Activated T-helper 1 cell treated with anti-CD3 and anti-CD28 coated beads, Interleukin-12 subunit alpha, Interleukin-12 subunit beta, Interleukin-2, Interleukin-4 antibody, amounts not matched to agents 30 ng/mL and 10 ng/mL and 1 ng/mL, durations not matched to agents 14 hours and 24 hours and 36 hours (primary cell): ENCODE results near the gene YJEFN3. TPM values are rescaled to one million over a fixed set of nuclear protein-coding genes. Genes with fewer than 3 reads are reported as not detected.

Experiments
- DNase-seq: peaks from one replicate; pipeline ENCODE4 v3.0.0; 2021; ENCODE audit warnings: low spot score
- H3K27ac Mint-ChIP-seq: one replicate; pipeline ENCODE4 v1.8.0; 2021; ENCODE audit warnings: mild to moderate bottlenecking, mixed read lengths
- H3K27me3 Mint-ChIP-seq: one replicate; pipeline ENCODE4 v1.8.0; 2022; ENCODE audit warnings: mild to moderate bottlenecking, moderate library complexity, mixed read lengths; ENCODE audit not compliant: insufficient read depth
- H3K36me3 Mint-ChIP-seq: one replicate; pipeline ENCODE4 v1.8.0; 2021; ENCODE audit warnings: low read depth, mixed read lengths
- H3K4me1 Mint-ChIP-seq: one replicate; pipeline ENCODE4 v1.8.0; 2021; ENCODE audit warnings: low read depth, mixed read lengths
- H3K4me3 Mint-ChIP-seq: one replicate; pipeline ENCODE4 v1.8.0; 2021; ENCODE audit warnings: mild to moderate bottlenecking, moderate library complexity, mixed read lengths
- H3K9me3 Mint-ChIP-seq: one replicate; pipeline ENCODE4 v1.8.0; 2021; ENCODE audit warnings: mixed read lengths
- intact Hi-C: fragments of 100-400 bp; cut with micrococcal nuclease; formaldehyde crosslinking; loops from one replicate; pipeline ENCODE4 v1.15.1; 2024
- total RNA-seq: library from RNA; stranded (reverse); gene quantifications from 2 replicates; pipeline ENCODE4 v1.2.3, GENCODE V29; 2022

YJEFN3 gene
- total RNA-seq, 1 donor from 2014 or later: 13.6 TPM

GRCh38 chr19:19549804-19550464 lies 21.2 kb downstream of the YJEFN3 start:
- no peak for DNase-seq
- Mint-ChIP-seq H3K9me3 (peaks cover 3% of the 10 kb centered on the region), H3K27me3 (no peaks in the 10 kb centered on the region), H3K36me3 (no peaks in the 10 kb centered on the region), H3K4me1 (no peaks in the 10 kb centered on the region), H3K27ac (no peak overlapping the region), H3K4me3 (no peak overlapping the region)
- intact Hi-C loops: no loop called here

DNA sequence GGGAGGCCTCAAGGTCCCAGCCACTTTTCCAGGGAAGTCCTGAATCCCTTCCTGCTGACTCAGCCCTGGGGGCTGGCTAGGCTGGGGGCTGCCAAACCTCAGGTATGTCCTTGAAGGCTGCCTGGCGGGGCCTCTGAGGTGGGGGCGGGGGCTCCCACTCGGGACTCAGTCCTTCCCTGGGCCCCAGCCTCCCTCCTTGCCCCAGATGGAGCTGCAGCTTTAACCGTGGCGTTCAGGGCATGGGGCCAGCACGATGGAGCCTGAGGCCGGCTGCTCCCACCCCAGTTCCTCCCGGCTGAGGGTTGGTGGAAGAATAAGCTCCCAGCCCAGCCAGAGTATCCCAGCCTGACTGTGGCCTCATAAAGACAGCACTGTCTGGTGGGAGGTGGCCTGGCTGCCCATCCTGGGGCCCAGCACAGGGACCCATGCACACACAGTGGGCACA lies 21.8 kb downstream of the YJEFN3 start:
- intact Hi-C loops: no loop called here
- Mint-ChIP-seq H3K36me3 (no peaks in the 10 kb centered on the region), H3K4me3 (no peak overlapping the region)

DNA sequence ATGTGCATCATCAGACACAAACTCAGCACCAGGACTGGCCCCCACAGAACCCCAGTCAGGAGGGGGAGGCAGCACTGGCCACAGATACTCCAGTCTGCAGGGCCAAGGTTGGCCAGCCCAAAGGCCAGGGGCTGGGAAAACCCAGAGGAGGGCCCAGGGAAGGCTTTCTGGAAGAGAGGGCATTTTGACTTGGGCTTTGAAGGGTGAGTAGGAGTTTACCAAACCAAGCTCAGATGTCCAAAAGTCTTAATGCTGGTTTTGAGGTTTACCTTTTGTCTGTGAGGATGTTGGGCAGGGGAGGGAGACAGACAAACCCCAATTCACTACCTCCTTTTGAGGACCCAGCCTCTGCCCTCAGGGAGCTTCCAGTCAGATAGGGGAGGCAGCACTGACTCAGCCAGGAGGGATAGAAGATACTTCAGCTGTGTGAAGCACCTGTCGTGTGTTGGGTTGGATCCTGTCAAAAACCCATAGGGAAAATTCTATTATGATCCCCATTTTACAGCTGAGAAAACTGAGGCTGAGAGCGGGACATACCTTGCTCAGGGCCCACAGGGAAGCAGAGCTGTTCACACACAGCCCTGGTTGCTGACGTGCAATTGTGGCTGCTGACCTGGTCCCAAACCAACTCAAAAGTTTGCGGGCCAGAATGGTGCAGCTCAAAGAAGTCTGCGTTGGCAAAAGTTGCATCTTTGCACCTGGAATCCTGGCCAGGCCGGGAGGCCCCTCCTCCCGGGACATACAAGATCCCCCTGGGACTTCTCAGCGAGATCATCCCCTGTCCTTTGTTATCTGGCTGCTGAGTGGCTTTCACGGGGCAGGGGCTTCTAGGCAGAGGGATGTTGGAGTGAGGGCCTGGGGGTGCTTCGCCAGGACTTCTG lies 22.5 kb downstream of the YJEFN3 start:
- DNase-seq: no peak
- intact Hi-C loops: no loop called here
- no peaks in the 10 kb centered on the region for H3K4me1 Mint-ChIP-seq
- H3K27me3 Mint-ChIP-seq: no peaks in the 10 kb centered on the region
- no peak overlapping the region for H3K27ac Mint-ChIP-seq
- peaks cover 3% of the 10 kb centered on the region for H3K9me3 Mint-ChIP-seq
- no peak overlapping the region for H3K4me3 Mint-ChIP-seq
- no peaks in the 10 kb centered on the region for H3K36me3 Mint-ChIP-seq

More for the DNA sequence above, 21.8 kb downstream of the YJEFN3 start:
- Mint-ChIP-seq H3K27ac (no peak overlapping the region), H3K4me1 (no peaks in the 10 kb centered on the region), H3K9me3 (peaks cover 3% of the 10 kb centered on the region), H3K27me3 (no peaks in the 10 kb centered on the region)
- no peak for DNase-seq

- Mint-ChIP-seq H3K27ac (no peak overlapping the region), H3K4me1 (no peaks in the 10 kb centered on the region), H3K27me3 (no peaks in the 10 kb centered on the region), H3K9me3 (peaks cover 3% of the 10 kb centered on the region), H3K4me3 (no peak overlapping the region), H3K36me3 (no peaks in the 10 kb centered on the region)
- intact Hi-C loops: no loop called here
- DNase-seq: no peak
These were observed 23.1 kb downstream of the YJEFN3 start for GRCh38 chr19:19551853-19552192.

DNA sequence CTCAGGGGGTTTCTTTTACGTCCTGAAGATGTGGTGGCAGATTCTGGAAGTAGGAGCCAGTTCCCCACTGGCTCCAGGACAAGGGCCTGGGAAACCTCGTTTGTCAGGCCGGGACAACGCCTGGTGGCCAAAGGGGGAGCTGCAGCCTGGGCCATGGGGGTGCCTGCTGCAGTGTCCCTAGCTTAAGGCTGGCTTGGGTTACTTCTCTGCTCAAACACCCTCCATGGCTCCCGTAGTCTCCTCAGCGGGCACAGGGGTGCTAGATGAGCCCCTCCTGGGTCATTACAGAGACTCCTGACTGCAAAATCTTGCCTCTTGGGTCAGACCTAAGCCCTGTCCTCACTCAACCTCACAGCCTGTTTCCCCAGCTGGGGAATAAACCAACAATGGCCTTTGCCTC lies 24.1 kb downstream of the YJEFN3 start:
- no peaks in the 10 kb centered on the region for H3K36me3 Mint-ChIP-seq
- no peak for DNase-seq
- peaks cover 3% of the 10 kb centered on the region for H3K9me3 Mint-ChIP-seq
- no peaks in the 10 kb centered on the region for H3K4me1 Mint-ChIP-seq
- intact Hi-C loops: no loop called here
- no peaks in the 10 kb centered on the region for H3K27me3 Mint-ChIP-seq
- H3K27ac Mint-ChIP-seq: no peak overlapping the region
- no peak overlapping the region for H3K4me3 Mint-ChIP-seq

GRCh38 chr19:19553670-19554069 lies 25.0 kb downstream of the YJEFN3 start:
- no peak for DNase-seq

GRCh38 chr19:19554074-19555023 lies 25.6 kb downstream of the YJEFN3 start:
- no peak overlapping the region for H3K27ac Mint-ChIP-seq
- peaks cover 3% of the 10 kb centered on the region for H3K9me3 Mint-ChIP-seq
- no peaks in the 10 kb centered on the region for H3K27me3 Mint-ChIP-seq
- H3K4me3 Mint-ChIP-seq: no peak overlapping the region
- H3K36me3 Mint-ChIP-seq: peaks cover 10% of the 10 kb centered on the region
- peak; percentile 43 for DNase-seq
- peaks cover 6% of the 10 kb centered on the region for H3K4me1 Mint-ChIP-seq
- intact Hi-C loops: no loop called here

More at GRCh38 chr19:19553670-19554069, 25.0 kb downstream of the YJEFN3 start:
- H3K4me1 Mint-ChIP-seq: no peaks in the 10 kb centered on the region
- no peaks in the 10 kb centered on the region for H3K27me3 Mint-ChIP-seq
- peaks cover 3% of the 10 kb centered on the region for H3K9me3 Mint-ChIP-seq
- intact Hi-C loops: no loop called here
- no peak overlapping the region for H3K4me3 Mint-ChIP-seq
- peaks cover 4% of the 10 kb centered on the region for H3K36me3 Mint-ChIP-seq
- H3K27ac Mint-ChIP-seq: no peak overlapping the region

- Mint-ChIP-seq H3K27me3 (no peaks in the 10 kb centered on the region), H3K27ac (no peak overlapping the region), H3K4me3 (no peak overlapping the region), H3K36me3 (peaks cover 33% of the 10 kb centered on the region), H3K4me1 (peaks cover 6% of the 10 kb centered on the region), H3K9me3 (no peaks in the 10 kb centered on the region)
- intact Hi-C loops: no loop called here
- no peak for DNase-seq
These were observed 29.3 kb downstream of the YJEFN3 start for GRCh38 chr19:19558055-19558454.

DNA sequence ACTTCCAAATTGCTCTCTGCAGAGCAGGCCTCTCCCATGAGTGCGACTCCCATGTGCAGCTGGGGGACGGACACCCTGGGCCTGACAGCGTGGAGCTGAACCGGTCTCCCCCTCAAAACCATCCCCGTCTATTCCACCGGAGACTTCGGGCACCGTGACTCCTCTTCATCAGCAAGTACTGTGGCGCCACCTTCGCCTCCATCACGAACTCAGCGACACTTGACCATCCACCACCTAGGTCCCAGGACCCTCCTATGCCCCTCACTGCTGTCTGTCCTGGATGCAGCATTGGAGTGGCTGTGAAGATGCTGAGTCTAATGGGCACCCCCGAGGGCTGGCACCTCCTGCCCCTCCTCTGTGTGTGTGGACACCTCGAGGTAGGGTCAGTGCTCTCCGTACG lies 29.9 kb downstream of the YJEFN3 start:
- intact Hi-C loops: no loop called here
- Mint-ChIP-seq H3K27me3 (no peaks in the 10 kb centered on the region), H3K27ac (peak overlapping the region; percentile 16), H3K4me3 (no peak overlapping the region), H3K4me1 (peaks cover 6% of the 10 kb centered on the region), H3K36me3 (peaks cover 34% of the 10 kb centered on the region), H3K9me3 (no peaks in the 10 kb centered on the region)
- DNase-seq: no peak

DNA sequence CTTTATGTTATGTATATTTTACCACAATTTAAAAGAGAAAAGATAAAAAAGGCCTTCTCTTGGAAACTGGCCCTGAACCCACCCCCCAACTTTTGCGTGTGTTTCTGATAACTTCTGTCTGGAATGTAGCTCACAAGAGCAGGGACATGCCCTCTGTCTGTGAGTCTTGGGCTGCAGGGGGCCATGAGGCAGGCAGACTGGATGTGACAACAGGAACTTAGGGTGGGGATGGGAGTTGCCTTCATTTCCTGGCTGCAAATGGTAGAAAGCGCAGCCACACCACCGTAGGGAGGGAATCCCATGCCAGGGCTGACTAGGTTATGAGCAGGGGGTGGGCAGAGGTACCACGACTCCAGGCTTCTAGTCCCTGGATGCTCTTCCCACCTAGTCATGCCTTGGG lies 31.2 kb downstream of the YJEFN3 start:
- Mint-ChIP-seq H3K36me3 (peaks cover 43% of the 10 kb centered on the region), H3K9me3 (no peaks in the 10 kb centered on the region), H3K27me3 (no peaks in the 10 kb centered on the region), H3K4me3 (no peak overlapping the region), H3K4me1 (peaks cover 6% of the 10 kb centered on the region), H3K27ac (peak overlapping the region; percentile 18)
- no peak for DNase-seq
- intact Hi-C loops: no loop called here

DNA sequence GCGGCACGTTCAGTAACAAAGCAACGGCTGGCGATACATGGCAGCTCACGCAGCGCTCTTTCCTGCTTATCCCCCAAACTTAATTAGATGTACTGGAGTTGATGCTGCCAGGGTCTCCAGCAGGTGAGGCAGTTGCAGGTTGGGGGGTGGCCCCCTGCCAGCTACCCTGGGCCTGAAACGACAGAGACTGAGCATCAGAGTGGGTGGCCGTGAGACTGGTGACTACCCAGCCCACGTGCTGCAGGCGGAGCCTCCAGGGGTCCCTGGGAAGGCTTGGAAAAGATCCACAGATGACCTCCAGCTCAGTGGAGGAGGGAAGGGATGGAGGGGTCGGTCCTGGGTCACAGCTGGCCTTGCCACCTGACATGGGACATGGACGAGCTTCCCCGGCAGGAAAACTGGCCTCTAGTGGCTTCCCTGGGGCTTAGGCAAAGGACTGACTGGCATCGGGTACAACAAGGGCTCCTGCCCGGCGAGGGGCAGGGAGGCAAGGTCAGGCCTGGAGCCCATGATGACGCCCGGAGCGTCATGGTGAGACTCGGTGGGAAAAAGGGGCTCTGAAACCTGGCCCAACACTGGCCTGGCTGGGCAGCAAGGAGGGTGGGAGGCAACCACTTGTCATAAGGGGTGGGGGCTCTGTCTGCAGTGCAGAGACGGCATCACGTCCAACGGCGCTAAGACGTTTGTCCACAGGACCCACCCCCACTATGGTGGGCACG lies 33.4 kb downstream of the YJEFN3 start:
- Mint-ChIP-seq H3K36me3 (peaks cover 53% of the 10 kb centered on the region), H3K27ac (no peak overlapping the region), H3K4me3 (no peak overlapping the region), H3K4me1 (peaks cover 6% of the 10 kb centered on the region), H3K27me3 (no peaks in the 10 kb centered on the region), H3K9me3 (no peaks in the 10 kb centered on the region)
- no peak for DNase-seq
- intact Hi-C loops: no loop called here

DNA sequence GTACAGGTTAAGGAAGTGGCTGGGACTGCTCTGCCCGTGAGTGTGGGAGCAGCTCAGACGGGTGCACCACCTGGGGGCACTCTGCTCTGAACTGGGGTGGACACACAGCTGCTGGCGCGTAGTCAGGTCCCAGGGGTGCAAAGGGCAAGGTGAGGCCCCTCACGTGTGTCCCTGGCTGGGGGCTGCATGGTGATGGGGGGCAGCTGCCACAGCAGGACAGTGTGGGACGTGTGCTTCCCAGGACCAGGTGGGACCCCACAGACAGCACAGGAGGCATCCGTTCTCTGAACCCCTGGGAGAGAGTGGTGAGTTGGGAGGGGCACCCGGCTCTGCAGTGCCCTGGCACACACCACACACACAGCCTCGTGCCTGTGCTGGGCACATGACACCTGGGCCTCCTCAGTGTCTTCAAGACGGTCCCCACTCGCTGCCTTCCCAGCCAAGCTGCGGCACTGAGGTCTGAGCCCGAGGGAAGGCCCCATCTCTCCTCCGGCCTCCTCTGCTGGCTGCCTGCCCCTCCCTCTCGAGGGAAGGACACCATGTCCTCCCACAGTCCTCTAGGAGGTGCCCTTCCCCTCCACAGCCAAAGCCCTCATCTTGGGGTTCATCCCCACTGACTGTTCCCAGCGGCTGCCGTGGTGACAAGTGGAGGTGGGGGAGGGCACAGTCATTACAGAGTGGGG lies 34.1 kb downstream of the YJEFN3 start:
- Mint-ChIP-seq H3K4me1 (peaks cover 6% of the 10 kb centered on the region), H3K27me3 (no peaks in the 10 kb centered on the region), H3K36me3 (peaks cover 56% of the 10 kb centered on the region), H3K9me3 (no peaks in the 10 kb centered on the region), H3K4me3 (no peak overlapping the region), H3K27ac (no peak overlapping the region)
- intact Hi-C loops: loop anchor here (1.0 kb wide), 1 partner anchor 80 kb away; the partner anchor contains the start of gene GMIP
- DNase-seq: no peak
